H1 (cell line): ENCODE results near the gene PTPRG. TPM values are rescaled to one million over a fixed set of nuclear protein-coding genes. Genes with fewer than 3 reads are reported as not detected.

Experiments
- RFX5 ChIP-seq: IDR thresholded peaks from 2 replicates; pipeline ENCODE4 v1.6.1; 2011; ENCODE audit warnings: low read depth, low read length, improper control_type of control experiment, borderline replicate concordance
- polyA plus RNA-seq, 7 experiments: library from polyadenylated mRNA; depleted of rRNA in 3 of 7; stranded (reverse) in 5 of 7; unstranded in 2 of 7; fragments of >200 nt in 5 of 7; fragments of 200-250 nt in 2 of 7; gene quantifications; 1 replicate in 5 of 7; 2 replicates in 1 of 7; 4 replicates in 1 of 7; pipeline versions ENCODE4 v1.2.1 to v1.2.3, GENCODE V29; 2011 to 2013; ENCODE audit warnings: missing spikeins in 2 of 7, mixed read lengths in 2 of 7
- total RNA-seq: library from RNA; stranded (reverse); fragmentation: NEBNext Ultra II Directional; extraction: Animal tissue kit (Norgen Biotek cat#: 25700); gene quantifications from 2 replicates; pipeline ENCODE4 v1.2.1, GENCODE V29; 2021

Gene PTPRG
- total and polyA plus RNA-seq, 2 of the 8 experiments (the other 6 are each of a cell fraction or from before 2014, with no cell fraction given): 23.3 to 96.2 TPM

- no peak for TF ChIP-seq RFX5
- TF ChIP-seq, all 59 proteins: peak for 0
These were observed 124.4 kb downstream of the PTPRG start (continued) for GRCh38 chr3:61685755-61686154.
